Heart left ventricle (tissue), 16 donors: ENCODE data around the gene EFHD2. TPM values are rescaled to one million over a fixed set of nuclear protein-coding genes. Genes with fewer than 3 reads are reported as not detected.

Experiments
- ATAC-seq, 4 donors: fragments of 200-7000 bp; cut with Tn5 transposase; one replicate each; pipeline ENCODE4 v1.9.1; 2020 to 2022; ENCODE audit warnings: moderate library complexity in 4 of 4, mild to moderate bottlenecking in 3 of 4, moderate number of reproducible peaks in 1 of 4
- DNase-seq, 5 donors: peaks; one replicate each; pipeline ENCODE4 v3.0.0-alpha.2; 2020
- H3K27ac ChIP-seq, 12 donors: fragments of 200-600 bp; sonication (generic) in 4 of 12; one replicate each; pipeline versions ENCODE4 v1.5.0 to v1.8.0; 2016 to 2022; ENCODE audit warnings: mild to moderate bottlenecking in 2 of 12
- H3K27me3 ChIP-seq, 9 donors: fragments of 200-600 bp; sonication (generic) in 2 of 9; one replicate each; pipeline versions ENCODE4 v1.5.1 to v1.8.0; 2016 to 2022; ENCODE audit warnings: mild to moderate bottlenecking in 3 of 9
- H3K36me3 ChIP-seq, 9 donors: fragments of 200-600 bp; sonication (generic) in 2 of 9; one replicate each; pipeline versions ENCODE4 v1.5.0 to v1.8.0; 2018 to 2022; ENCODE audit warnings: mild to moderate bottlenecking in 2 of 9
- H3K4me1 ChIP-seq, 12 donors: fragments of 200-600 bp; sonication (generic) in 4 of 12; one replicate each; pipeline versions ENCODE4 v1.5.0 to v1.8.0; 2016 to 2022; ENCODE audit warnings: mild to moderate bottlenecking in 3 of 12
- H3K4me3 ChIP-seq, 12 donors: fragments of 200-600 bp; sonication (generic) in 4 of 12; one replicate each; pipeline versions ENCODE4 v1.5.0 to v1.8.0; 2017 to 2022; ENCODE audit warnings: mild to moderate bottlenecking in 9 of 12, moderate library complexity in 4 of 12
- H3K9me3 ChIP-seq, 12 donors: fragments of 200-600 bp; sonication (generic) in 4 of 12; one replicate each; pipeline versions ENCODE4 v1.5.0 to v1.8.0; 2016 to 2022; ENCODE audit warnings: mild to moderate bottlenecking in 1 of 12
- CTCF ChIP-seq, 12 donors: fragments of 200-600 bp; sonication (generic) in 4 of 12; IDR thresholded peaks; one replicate each; pipeline versions ENCODE4 v1.5.0 to v1.8.0; 2018 to 2022; ENCODE audit warnings: antibody characterized with exemption in 12 of 12, mild to moderate bottlenecking in 5 of 12
- POLR2A ChIP-seq, 2 donors: fragments of 450-650 bp; IDR thresholded peaks; one replicate each; pipeline ENCODE4 v1.6.1; 2017; ENCODE audit warnings: antibody characterized with exemption in 2 of 2, mild to moderate bottlenecking in 2 of 2, moderate library complexity in 2 of 2
- WGBS, 4 donors: extraction: QIAGEN DNeasy Blood & Tissue Kit in 2 of 4; methylation state at CpG; one replicate each; pipeline versions ENCODE4 v1.1.5 to v1.1.7; 2013 to 2018; 5-methylcytosine and 5-hydroxymethylcytosine counted together
- intact Hi-C, 10 donors: fragments of 100-400 bp; cut with DNase I; formaldehyde crosslinking; loops; one replicate each; pipeline versions ENCODE4 v1.11.1 to v1.14.2; 2022
- polyA plus RNA-seq, 2 donors: library from polyadenylated mRNA; stranded (reverse); fragments of 200-250 nt; gene quantifications; one replicate each; pipeline ENCODE4 v1.2.3, GENCODE V29; 2013
- total RNA-seq, 9 donors: library from RNA; depleted of rRNA in 2 of 9; stranded (reverse); fragments of >200 nt in 2 of 9; fragmentation: NEBNext Ultra II Directional in 3 of 9; extraction: Animal tissue kit (Norgen Biotek cat#: 25700) in 3 of 9; gene quantifications; one replicate each; pipeline versions ENCODE4 v1.1.0 to v1.2.4, GENCODE V29; 2016 to 2023
- donor health status: ischemic (EF 13 %, LVEDD 7.1; RV severe dilation, severe dysfunction).
- donor health status: healthy with polysubstance abuse.
- donor health status: DM: no; HTN: yes; CAD: no.
- donor health status: DM: no; HTN: no; CAD: no.
- donor health status: ischemic (EF 25% LVEDD 6.9; RV normal size, moderate dysfunction).
- donor health status: ischemic (EF 25% LVEDD 5.7; RV mildly dilated, moderate dysfunction).
- donor health status: healthy.
- donor health status: DM: yes; HTN: yes; CAD: no.
- donor health status: ischemic (EF 35%, LVEDD 5.7; RV mildly dilated, moderate dysfunction).
- donor health status: nonischemic (EF 11% LVEDD 7.7; RV severe dilation, severe dysfunction).
- donor health status: DM: yes; HTN: yes; CAD: no.
- donor health status: PGD.
- donor health status: ischemic (EF 29% LVEDD 5.4; RV normal size, mild dysfunction).
- donor health status: nonischemic (EF 23%, LVEDD 6.1; RV moderate dilation, normal function).

The EFHD2 gene
- total and polyA plus RNA-seq, 11 donors: 11.2 to 52.2 (median 15.8) TPM

- no peak for TF ChIP-seq POLR2A (IDR thresholded peaks at IDR 0.05)
- no peak for TF ChIP-seq CTCF (IDR thresholded peaks at IDR 0.05)
- intact Hi-C loops: no loop called here
- Histone ChIP-seq H3K36me3 (no peaks in the 10 kb centered on the region), H3K9me3 (no peaks in the 10 kb centered on the region), H3K27me3 (no peaks in the 10 kb centered on the region), H3K4me1 (no peaks in the 10 kb centered on the region), H3K4me3 (no peak overlapping the region), H3K27ac (no peak overlapping the region)
- DNase-seq (no peak), ATAC-seq (no peak)
- 86 to 100% (median 92%) methylated on average over 4 of the region's 4 CpGs for WGBS, 4 donors
These were observed 47.0 kb upstream of the EFHD2 start for GRCh38 chr1:15362737-15363128.

GRCh38 chr1:15364740-15365139 lies 44.9 kb upstream of the EFHD2 start:
- H3K27ac ChIP-seq: no peak overlapping the region
- intact Hi-C loops: no loop called here
- H3K4me1 ChIP-seq: no peaks in the 10 kb centered on the region
- ATAC-seq: no peak
- no peaks in the 10 kb centered on the region for H3K36me3 ChIP-seq
- H3K27me3 ChIP-seq: no peaks in the 10 kb centered on the region
- DNase-seq: no peak
- no peaks in the 10 kb centered on the region for H3K9me3 ChIP-seq
- H3K4me3 ChIP-seq: no peak overlapping the region
- TF ChIP-seq POLR2A (IDR thresholded peaks at IDR 0.05) (no peak), CTCF (IDR thresholded peaks at IDR 0.05) (no peak)
- 80 to 88% (median 85%) methylated on average over 5 of the region's 5 CpGs for WGBS, 4 donors

GRCh38 chr1:15368888-15369287 lies 40.8 kb upstream of the EFHD2 start:
- Histone ChIP-seq H3K27ac (no peak overlapping the region), H3K4me3 (no peak overlapping the region), H3K36me3 (no peaks in the 10 kb centered on the region), H3K4me1 (peaks cover 0 to 17% (median 8%) of the 10 kb centered on the region in 12 donors), H3K27me3 (no peaks in the 10 kb centered on the region), H3K9me3 (no peaks in the 10 kb centered on the region)
- TF ChIP-seq POLR2A (IDR thresholded peaks at IDR 0.05) (no peak), CTCF (IDR thresholded peaks at IDR 0.05) (no peak)
- intact Hi-C loops: no loop called here
- 80 to 87% (median 82%) methylated on average over 1 of the region's 1 CpG for WGBS, 4 donors
- no peak for ATAC-seq
- DNase-seq: no peak

GRCh38 chr1:15370268-15370667 lies 39.4 kb upstream of the EFHD2 start:
- Histone ChIP-seq H3K27ac (peak overlapping the region in 8 of 12 donors; percentile 12 to 59 (median 50)), H3K9me3 (no peaks in the 10 kb centered on the region), H3K4me3 (no peak overlapping the region), H3K36me3 (no peaks in the 10 kb centered on the region), H3K27me3 (no peaks in the 10 kb centered on the region), H3K4me1 (peaks cover 0 to 17% (median 8%) of the 10 kb centered on the region in 12 donors)
- intact Hi-C loops: loop anchor here in 2 of 10 donors (5.0 kb wide), 2 partner anchors 38 to 43 kb away; no protein-coding TSS in a partner anchor
- no peak for ATAC-seq
- DNase-seq: no peak
- TF ChIP-seq POLR2A (IDR thresholded peaks at IDR 0.05): no peak
- no peak for TF ChIP-seq CTCF (IDR thresholded peaks at IDR 0.05)
- WGBS, 4 donors: 92 to 94% (median 93%) methylated on average over 4 of the region's 4 CpGs
